Astrocyte of the hippocampus (primary cell): Measurements from ENCODE around the gene COX6A2.

ENCODE experiments used
- DNase-seq: peaks from one replicate; pipeline ENCODE4 v3.0.0; 2011; ENCODE audit warnings: low read depth, low spot score

COX6A2 gene

GRCh38 chr16:31410082-31410481 is 18.1 kb downstream of the COX6A2 start:
- DNase-seq: no peak

- DNase-seq: no peak
Measured at GRCh38 chr16:31409433-31409832, 18.7 kb downstream of the COX6A2 start.

- DNase-seq: no peak
Measured at GRCh38 chr16:31407406-31407805, 20.8 kb downstream of the COX6A2 start.

GRCh38 chr16:31404353-31405064 is 23.7 kb downstream of the COX6A2 start:
- no peak for DNase-seq

- no peak for DNase-seq
Measured at GRCh38 chr16:31403590-31404352, 24.4 kb downstream of the COX6A2 start.

GRCh38 chr16:31402687-31403086 is 25.5 kb downstream of the COX6A2 start:
- no peak for DNase-seq

GRCh38 chr16:31401436-31401835 is 26.7 kb downstream of the COX6A2 start:
- DNase-seq: no peak

GRCh38 chr16:31400191-31400590 is 28.0 kb downstream of the COX6A2 start:
- no peak for DNase-seq

- no peak for DNase-seq
Measured at GRCh38 chr16:31397701-31398100, 30.5 kb downstream of the COX6A2 start.

- DNase-seq: no peak
Measured at GRCh38 chr16:31397096-31397660, 31.0 kb downstream of the COX6A2 start.

- DNase-seq: no peak
Measured at GRCh38 chr16:31395647-31396046, 32.5 kb downstream of the COX6A2 start.

- DNase-seq: no peak
Measured at GRCh38 chr16:31393056-31393455, 35.1 kb downstream of the COX6A2 start, which contains the start of gene ITGAD. Gene ITGAD, plus strand, starts transcription at chr16:31393335. Its CDS starts 26 bp downstream, at chr16:31393361.

GRCh38 chr16:31390504-31391041 is 37.6 kb downstream of the COX6A2 start:
- no peak for DNase-seq

- DNase-seq: no peak
Measured at GRCh38 chr16:31388535-31388934, 39.6 kb downstream of the COX6A2 start.

GRCh38 chr16:31386157-31386984 is 41.8 kb downstream of the COX6A2 start:
- peak; percentile 51 for DNase-seq

- no peak for DNase-seq
Measured at GRCh38 chr16:31385680-31386079, 42.5 kb downstream of the COX6A2 start.

- peak; percentile 41 for DNase-seq
Measured at GRCh38 chr16:31382485-31383161, 45.5 kb downstream of the COX6A2 start.

- no peak for DNase-seq
Measured at GRCh38 chr16:31380201-31380600, 48.0 kb downstream of the COX6A2 start.
